CD4-positive, alpha-beta T cell (primary cell): ENCODE results near the gene ZNF277. TPM values are rescaled to one million over a fixed set of nuclear protein-coding genes. Genes with fewer than 3 reads are reported as not detected.

Experiments used
- ATAC-seq: fragments of 200-7000 bp; cut with Tn5 transposase; one replicate; pipeline ENCODE4 v1.10.0; 2022; ENCODE audit warnings: mild to moderate bottlenecking; ENCODE audit not compliant: poor library complexity
- CTCF ChIA-PET: fragments of 350-600 bp; sonication (Branson Sonifier 250); formaldehyde crosslinking; loops from one replicate; lab custom pipeline; 2021; ENCODE audit warnings: antibody characterized with exemption, inconsistent platforms; lab: Charles Lee
- POLR2A ChIA-PET: fragments of 350-600 bp; sonication (Branson Sonifier 250); formaldehyde crosslinking; loops from one replicate; lab custom pipeline; 2021; ENCODE audit warnings: antibody characterized with exemption, inconsistent platforms; lab: Charles Lee
- DNase-seq, 14 experiments: peaks; one replicate each; pipeline ENCODE4 v3.0.0-alpha.2; 2013 to 2020; ENCODE audit warnings: mixed read lengths in 2 of 14
- H3K27ac ChIP-seq, 2 donors: one replicate each; pipeline versions ENCODE4 v1.5.1 to v1.7.0; 2013; ENCODE audit warnings: low read length in 2 of 2, low read depth in 1 of 2, mild to moderate bottlenecking in 1 of 2
- H3K27me3 ChIP-seq, 2 experiments: 1 replicate in 1 of 2; 2 replicates in 1 of 2; pipeline versions ENCODE4 v1.6.1 to v1.7.0; 2013; ENCODE audit warnings: low read length in 2 of 2, control low read depth in 1 of 2, mild to moderate bottlenecking in 1 of 2, moderate library complexity in 1 of 2; ENCODE audit not compliant: insufficient read depth in 2 of 2, control insufficient read depth in 1 of 2
- H3K36me3 ChIP-seq: one replicate; pipeline ENCODE4 v1.6.1; 2013; ENCODE audit warnings: low read length, control low read depth; ENCODE audit not compliant: insufficient read depth
- H3K4me1 ChIP-seq: one replicate; pipeline ENCODE4 v1.6.1; 2013; ENCODE audit warnings: low read length, control low read depth; ENCODE audit not compliant: insufficient read depth
- H3K4me3 ChIP-seq: one replicate; pipeline ENCODE4 v1.5.1; 2013; ENCODE audit warnings: mild to moderate bottlenecking, low read length, moderate library complexity
- H3K9me3 ChIP-seq, 2 experiments: 1 replicate in 1 of 2; 2 replicates in 1 of 2; pipeline versions ENCODE4 v1.6.1 to v1.7.0; 2013; ENCODE audit warnings: low read length in 2 of 2, mild to moderate bottlenecking in 2 of 2, control low read depth in 1 of 2, moderate library complexity in 1 of 2; ENCODE audit not compliant: control insufficient read depth in 1 of 2, insufficient read depth in 1 of 2
- H3K27ac Mint-ChIP-seq: one replicate; pipeline ENCODE4 v1.8.0; 2020; ENCODE audit warnings: mixed read lengths
- H3K27me3 Mint-ChIP-seq: one replicate; pipeline ENCODE4 v1.8.0; 2021; ENCODE audit warnings: mixed read lengths
- H3K36me3 Mint-ChIP-seq: one replicate; pipeline ENCODE4 v1.8.0; 2021; ENCODE audit warnings: low read depth, mixed read lengths
- H3K4me1 Mint-ChIP-seq: one replicate; pipeline ENCODE4 v1.8.0; 2021; ENCODE audit warnings: low read depth, mixed read lengths
- H3K4me3 Mint-ChIP-seq: one replicate; pipeline ENCODE4 v1.8.0; 2020; ENCODE audit warnings: mild to moderate bottlenecking, mixed read lengths
- H3K9me3 Mint-ChIP-seq: one replicate; pipeline ENCODE4 v1.8.0; 2020; ENCODE audit warnings: mixed read lengths
- CTCF ChIP-seq: fragments of 200-600 bp; IDR thresholded peaks from one replicate; pipeline ENCODE4 v1.8.0; 2022; ENCODE audit warnings: antibody characterized with exemption, mild to moderate bottlenecking
- intact Hi-C, 2 experiments: fragments of 100-400 bp; cut with DNase I in 1 of 2; cut with micrococcal nuclease in 1 of 2; formaldehyde crosslinking; loops; one replicate each; pipeline versions ENCODE4 v1.15.1 to v1.9.0; 2023 to 2025; cut with DNase I, micrococcal nuclease
- polyA plus RNA-seq, 2 donors: library from polyadenylated mRNA; unstranded; fragments of 120-200 nt; gene quantifications; one replicate each; pipeline ENCODE4 v1.2.1, GENCODE V29; 2013
- total RNA-seq, 174 experiments: library from RNA in 2 of 174; stranded (reverse) in 2 of 174; gene quantifications; one replicate each; pipeline ENCODE4 v1.2.3 and lab custom pipeline; 2021 to 2026

ZNF277 gene
- total RNA-seq (10 to 100 TPM; 21.6 to 22.5 TPM), total RNA-seq (lab: John Stamatoyannopoulos, UW) (18.8 to 77.3 (median 46.4) reads per million in 172 experiments)
- polyA plus RNA-seq (2013, experiment 1 of 2), result 33.4 TPM
- polyA plus RNA-seq (2013, experiment 2 of 2), result 37.5 TPM

- H3K27me3 Mint-ChIP-seq, result peaks cover 30% of the 10 kb centered on the region
- no peak for TF ChIP-seq CTCF
- no peaks in the 10 kb centered on the region for H3K9me3 Mint-ChIP-seq
- H3K27ac Mint-ChIP-seq, result peak within 1 kb of the TSS; percentile 91
- no peaks in the 10 kb centered on the region for H3K36me3 ChIP-seq
- POLR2A ChIA-PET, result interaction anchor here (0.7 to 3.6 kb wide), 4 partner anchors 18 to 644 kb away, joined by 3 to 35 read pairs (median 4); partner anchors contain the start of genes IFRD1 and IMMP2L
- peaks cover 18 to 30% of the 10 kb centered on the region in 2 experiments for H3K27me3 ChIP-seq
- ATAC-seq (peak; percentile 87), DNase-seq (peak; percentile 98 to 100 (median 99))
- H3K36me3 Mint-ChIP-seq, result peaks cover 13% of the 10 kb centered on the region
- CTCF ChIA-PET, result no interaction called here
- peaks cover 29% of the 10 kb centered on the region for H3K4me1 ChIP-seq
- peaks cover 54% of the 10 kb centered on the region for H3K4me1 Mint-ChIP-seq
- H3K4me3 Mint-ChIP-seq, result peak within 1 kb of the TSS; percentile 99
- intact Hi-C loops, result loop anchor here (1.0 to 10.0 kb wide), 7 partner anchors 186 to 911 kb away; partner anchors contain the start of genes IFRD1 (in 2 of the 2), IMMP2L (in 1 of the 2) and SMIM30 (in 1 of the 2)
- no peaks in the 10 kb centered on the region for H3K9me3 ChIP-seq
- peak within 1 kb of the TSS; percentile 87 for H3K4me3 ChIP-seq
- H3K27ac ChIP-seq, result peak within 1 kb of the TSS in 1 of 2 donors; percentile 48
Measured at GRCh38 chr7:112206238-112206990, at the start of gene ZNF277, which contains the start of gene DOCK4. Gene ZNF277 (plus strand): TSS chr7:112206695. CDS start chr7:112206717, 22 bp downstream. Gene DOCK4 (minus strand): TSS chr7:112206399. CDS start chr7:112206138, 261 bp downstream.

GRCh38 chr7:112157072-112157471, 49.4 kb upstream of the ZNF277 start:
- intact Hi-C loops, result no loop called here
- CTCF ChIA-PET, result interaction anchor here (1.0 kb wide), 1 partner anchor 17 kb away, joined by 3 read pairs; no protein-coding TSS in a partner anchor

More at GRCh38 chr7:112157072-112157471, 49.4 kb upstream of the ZNF277 start:
- Histone ChIP-seq H3K27ac (no peak overlapping the region), H3K27me3 (peaks cover 0 to 3% of the 10 kb centered on the region in 2 experiments), H3K36me3 (no peaks in the 10 kb centered on the region), H3K9me3 (no peaks in the 10 kb centered on the region), H3K4me3 (no peak overlapping the region), H3K4me1 (no peaks in the 10 kb centered on the region)
- no peak overlapping the region for H3K4me3 Mint-ChIP-seq
- POLR2A ChIA-PET, result no interaction called here
- no peaks in the 10 kb centered on the region for H3K4me1 Mint-ChIP-seq
- no peak for TF ChIP-seq CTCF
- DNase-seq (no peak), ATAC-seq (no peak)
- no peak overlapping the region for H3K27ac Mint-ChIP-seq
- no peaks in the 10 kb centered on the region for H3K36me3 Mint-ChIP-seq
- H3K9me3 Mint-ChIP-seq, result no peaks in the 10 kb centered on the region
- H3K27me3 Mint-ChIP-seq, result peaks cover 15% of the 10 kb centered on the region
